HEK293T (cell line): ENCODE measurements around the gene GGA1.
"Not testable (repeated sequence)": the region's sequence is repeated elsewhere in the genome, so short reads cannot be mapped to it uniquely, and the experiment has no call there.

Source experiments
- CTCF ChIA-PET: fragments of 350-600 bp; formaldehyde crosslinking; extraction: SDS; loops from one replicate; lab custom pipeline; 2021; ENCODE audit warnings: antibody characterized with exemption, inconsistent platforms; lab: Yijun Ruan, JAX
- POLR2A ChIA-PET: fragments of 350-600 bp; formaldehyde crosslinking; extraction: SDS; loops from one replicate; lab custom pipeline; 2020; ENCODE audit warnings: antibody characterized with exemption, inconsistent platforms; lab: Yijun Ruan, JAX
- DNase-seq: peaks from one replicate; pipeline ENCODE4 v3.0.0; 2012; ENCODE audit warnings: mixed read lengths; ENCODE audit errors: extremely low spot score
- ARNT ChIP-seq: fragments of 450-650 bp; IDR thresholded peaks from 2 replicates; pipeline ENCODE4 v1.6.1; 2017; ENCODE audit warnings: mild to moderate bottlenecking
- BHLHE40 ChIP-seq: fragments of 450-650 bp; IDR thresholded peaks from 2 replicates; pipeline ENCODE4 v1.6.1; 2016; ENCODE audit warnings: mild to moderate bottlenecking, moderate library complexity, borderline replicate concordance
- CTBP1 ChIP-seq: fragments of 450-650 bp; IDR thresholded peaks from 2 replicates; pipeline ENCODE4 v1.6.1; 2016; ENCODE audit warnings: borderline replicate concordance
- ELF4 ChIP-seq: fragments of 450-650 bp; IDR thresholded peaks from 2 replicates; pipeline ENCODE4 v1.6.1; 2017; ENCODE audit warnings: antibody characterized with exemption
- FOXA1 ChIP-seq: fragments of 450-650 bp; IDR thresholded peaks from 2 replicates; pipeline ENCODE4 v1.6.1; 2016; ENCODE audit warnings: mild to moderate bottlenecking
- FOXK2 ChIP-seq: fragments of 450-650 bp; IDR thresholded peaks from 2 replicates; pipeline ENCODE4 v1.6.1; 2016; ENCODE audit warnings: mild to moderate bottlenecking
- FOXM1 ChIP-seq: fragments of 450-650 bp; IDR thresholded peaks from 2 replicates; pipeline ENCODE4 v1.6.1; 2017; ENCODE audit warnings: mild to moderate bottlenecking, borderline replicate concordance
- HDGF ChIP-seq: fragments of 450-650 bp; IDR thresholded peaks from 2 replicates; pipeline ENCODE4 v1.6.1; 2017; ENCODE audit warnings: antibody characterized with exemption, borderline replicate concordance
- L3MBTL2 ChIP-seq: fragments of 450-650 bp; conservative IDR thresholded peaks from 2 replicates; pipeline ENCODE4 v1.6.1; 2016; ENCODE audit warnings: mild to moderate bottlenecking
- LEF1 ChIP-seq: fragments of 450-650 bp; IDR thresholded peaks from 2 replicates; pipeline ENCODE4 v1.6.1; 2017; ENCODE audit warnings: mild to moderate bottlenecking, borderline replicate concordance
- NFRKB ChIP-seq: fragments of 450-650 bp; IDR thresholded peaks from 2 replicates; pipeline ENCODE4 v1.6.1; 2016; ENCODE audit warnings: mild to moderate bottlenecking, moderate library complexity
- SP1 ChIP-seq: fragments of 450-650 bp; IDR thresholded peaks from 2 replicates; pipeline ENCODE4 v1.6.1; 2017
- SUZ12 ChIP-seq: fragments of 450-650 bp; IDR thresholded peaks from 2 replicates; pipeline ENCODE4 v1.6.1; 2016; ENCODE audit warnings: mild to moderate bottlenecking
- TARDBP ChIP-seq: fragments of 450-650 bp; IDR thresholded peaks from 2 replicates; pipeline ENCODE4 v1.6.1; 2016
- ZNF384 ChIP-seq: fragments of 450-650 bp; IDR thresholded peaks from 2 replicates; pipeline ENCODE4 v1.6.1; 2016
- TF ChIP-seq, protein P1 (sequence below): fragments of 450-650 bp; IDR thresholded peaks from 2 replicates; pipeline ENCODE4 v1.6.1; 2016

The GGA1 gene

GRCh38 chr22:37581504-37581903, 27.1 kb upstream of the GGA1 start:
- no peak for DNase-seq
- TF ChIP-seq FOXK2 = no peak
- POLR2A ChIA-PET = interaction anchor here (1.1 kb wide), 1 partner anchor 11 kb away, joined by 3 read pairs; no protein-coding TSS in a partner anchor
- CTCF ChIA-PET = interaction anchor here (0.6 to 1.3 kb wide), 3 partner anchors 11 to 25 kb away, joined by 3 to 5 read pairs (median 4); no protein-coding TSS in a partner anchor

DNA sequence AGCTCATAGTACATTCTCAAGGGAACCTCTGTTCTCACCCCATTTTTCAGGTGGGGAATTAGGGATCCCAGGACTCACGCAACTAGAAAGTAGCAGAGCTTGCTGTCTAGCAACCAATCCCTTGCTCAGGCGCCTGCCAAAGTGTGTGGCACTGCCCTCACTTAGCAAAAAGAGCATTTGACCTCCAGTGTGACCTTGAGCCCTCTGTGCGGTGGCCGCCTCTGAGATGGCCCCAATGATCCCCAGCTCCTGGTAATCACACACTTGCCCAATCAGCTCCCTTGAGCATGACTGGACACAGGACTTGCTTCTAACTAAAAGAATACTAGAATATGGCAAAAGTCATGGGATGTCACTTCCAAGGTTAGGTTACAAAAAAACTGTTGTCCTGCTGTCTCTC, 26.1 kb upstream of the GGA1 start:
- no peak for TF ChIP-seq ELF4
- no peak for TF ChIP-seq L3MBTL2
- TF ChIP-seq FOXA1 = no peak
- no peak for TF ChIP-seq ZNF384
- TF ChIP-seq TARDBP = no peak
- no peak for TF ChIP-seq NFRKB
- TF ChIP-seq FOXK2 = no peak
- no peak for TF ChIP-seq SUZ12
- TF ChIP-seq HDGF = no peak
- TF ChIP-seq ARNT = no peak
- no peak for TF ChIP-seq CTBP1
- TF ChIP-seq, protein P1, sequence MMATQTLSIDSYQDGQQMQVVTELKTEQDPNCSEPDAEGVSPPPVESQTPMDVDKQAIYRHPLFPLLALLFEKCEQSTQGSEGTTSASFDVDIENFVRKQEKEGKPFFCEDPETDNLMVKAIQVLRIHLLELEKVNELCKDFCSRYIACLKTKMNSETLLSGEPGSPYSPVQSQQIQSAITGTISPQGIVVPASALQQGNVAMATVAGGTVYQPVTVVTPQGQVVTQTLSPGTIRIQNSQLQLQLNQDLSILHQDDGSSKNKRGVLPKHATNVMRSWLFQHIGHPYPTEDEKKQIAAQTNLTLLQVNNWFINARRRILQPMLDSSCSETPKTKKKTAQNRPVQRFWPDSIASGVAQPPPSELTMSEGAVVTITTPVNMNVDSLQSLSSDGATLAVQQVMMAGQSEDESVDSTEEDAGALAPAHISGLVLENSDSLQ = no peak
- no peak for TF ChIP-seq FOXM1
- no peak for TF ChIP-seq BHLHE40
- POLR2A ChIA-PET = no interaction called here
- CTCF ChIA-PET = interaction anchor here (1.2 to 1.5 kb wide), 2 partner anchors 10 to 38 kb away, joined by 6 to 7 read pairs; no protein-coding TSS in a partner anchor
- DNase-seq = no peak

DNA sequence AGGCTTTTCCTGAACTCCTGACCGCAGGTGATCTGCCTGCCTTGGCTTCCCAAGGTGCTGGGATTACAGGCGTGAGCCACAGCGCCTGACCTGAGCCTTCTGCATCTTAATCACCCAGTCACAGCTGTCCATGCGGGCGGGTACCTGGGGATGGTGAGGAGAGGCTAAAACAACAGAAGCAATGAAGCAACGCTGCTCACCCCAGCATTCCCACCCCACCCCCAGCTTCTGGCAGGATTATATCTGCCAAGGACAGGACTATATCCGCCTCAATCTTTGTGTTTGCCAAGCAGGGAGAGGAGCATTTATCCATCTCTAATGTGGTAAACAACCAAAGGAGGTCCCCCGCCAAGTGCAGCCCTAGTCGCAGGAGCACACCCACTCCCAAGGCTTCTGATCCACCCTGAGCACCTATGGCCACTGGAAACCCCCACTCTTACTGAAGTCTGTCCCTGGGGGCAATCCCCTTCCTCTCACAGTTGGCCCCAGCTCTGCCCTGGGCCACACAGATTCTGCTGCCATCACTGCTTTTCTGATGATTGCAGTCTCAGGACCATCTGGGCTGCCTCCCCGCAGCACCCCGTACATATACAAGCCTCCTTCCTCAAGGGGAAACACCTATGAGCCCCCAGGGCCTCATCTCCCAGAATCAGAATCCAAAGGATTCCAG, 20.0 kb upstream of the GGA1 start:
- ChIA-PET CTCF (interaction anchor here (0.7 to 5.2 kb wide), 2 partner anchors 18 to 49 kb away, joined by 3 to 47 read pairs; partner anchors contain the start of gene GGA1), POLR2A (interaction anchor here (1.9 to 2.3 kb wide), 2 partner anchors 19 to 27 kb away, joined by 7 to 8 read pairs; partner anchors contain the start of gene GGA1)

GRCh38 chr22:37589636-37590035, 19.0 kb upstream of the GGA1 start:
- TF ChIP-seq TARDBP (no peak), BHLHE40 (no peak), ARNT (no peak), ZNF384 (no peak), ELF4 (no peak), LEF1 (no peak)
- POLR2A ChIA-PET = interaction anchor here (0.6 to 2.3 kb wide), 3 partner anchors 18 to 28 kb away, joined by 3 to 8 read pairs (median 7); partner anchors contain the start of gene GGA1
- no peak for DNase-seq
- CTCF ChIA-PET = interaction anchor here (0.7 to 5.2 kb wide), 2 partner anchors 17 to 50 kb away, joined by 3 to 47 read pairs; partner anchors contain the start of gene GGA1

More for the DNA sequence above, 20.0 kb upstream of the GGA1 start:
- TF ChIP-seq, protein P1 = no peak
- no peak for TF ChIP-seq TARDBP
- no peak for TF ChIP-seq LEF1
- no peak for TF ChIP-seq FOXK2
- no peak for TF ChIP-seq ARNT
- no peak for TF ChIP-seq NFRKB
- no peak for TF ChIP-seq ELF4
- no peak for TF ChIP-seq HDGF
- TF ChIP-seq SUZ12 = no peak
- no peak for TF ChIP-seq ZNF384
- no peak for TF ChIP-seq FOXM1
- no peak for TF ChIP-seq BHLHE40
- TF ChIP-seq CTBP1 = no peak
- TF ChIP-seq SP1 = no peak
- TF ChIP-seq L3MBTL2 = no peak
- no peak for DNase-seq

DNA sequence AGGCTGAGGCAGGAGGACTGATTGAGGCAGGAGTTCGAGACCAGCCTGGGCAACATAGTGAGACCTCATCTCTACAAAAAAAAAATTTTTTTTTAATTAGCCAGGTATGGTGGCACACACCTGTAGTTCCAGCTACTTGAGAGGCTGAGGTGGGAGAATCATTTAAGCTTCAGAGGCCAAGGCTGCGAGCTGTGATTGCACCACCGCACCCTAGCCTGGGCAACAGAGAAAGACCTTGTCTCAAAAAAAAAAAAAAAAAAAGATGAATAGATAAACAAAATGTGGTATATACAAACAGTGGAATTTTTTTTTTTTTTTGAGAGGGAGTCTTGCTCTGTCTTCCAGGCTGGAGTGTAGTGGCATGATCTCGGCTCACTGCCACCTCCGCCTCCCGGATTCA, 17.6 kb upstream of the GGA1 start:
- CTCF ChIA-PET = interaction anchor here (1.0 to 5.2 kb wide), 4 partner anchors 16 to 51 kb away, joined by 3 to 47 read pairs (median 4); partner anchors contain the start of gene GGA1
- POLR2A ChIA-PET = interaction anchor here (0.6 to 1.7 kb wide), 2 partner anchors 14 to 16 kb away, joined by 3 to 4 read pairs; no protein-coding TSS in a partner anchor
- DNase-seq = not testable (repeated sequence)

- no peak for TF ChIP-seq ELF4
- no peak for TF ChIP-seq SP1
- no peak for TF ChIP-seq SUZ12
- TF ChIP-seq TARDBP = no peak
- TF ChIP-seq BHLHE40 = no peak
- no peak for TF ChIP-seq LEF1
- no peak for TF ChIP-seq CTBP1
- TF ChIP-seq HDGF = no peak
- no peak for TF ChIP-seq ZNF384
- POLR2A ChIA-PET = interaction anchor here (0.7 to 2.0 kb wide), 19 partner anchors 10 to 143 kb away, joined by 3 to 32 read pairs (median 4); partner anchors contain the start of genes CDC42EP1 and GGA1
- no peak for DNase-seq
- CTCF ChIA-PET = interaction anchor here (0.6 to 5.2 kb wide), 31 partner anchors 8 to 316 kb away, joined by 3 to 51 read pairs (median 4); partner anchors contain the start of genes GGA1, LGALS2 and PDXP
Measured at GRCh38 chr22:37591823-37592404, 16.7 kb upstream of the GGA1 start.

- POLR2A ChIA-PET = interaction anchor here (1.6 kb wide), 1 partner anchor 14 kb away, joined by 5 read pairs; the partner anchor contains the start of gene GGA1
- no peak for DNase-seq
- no peak for TF ChIP-seq FOXK2
- no peak for TF ChIP-seq SUZ12
- TF ChIP-seq L3MBTL2 = no peak
- TF ChIP-seq ZNF384 = no peak
- no peak for TF ChIP-seq SP1
- no peak for TF ChIP-seq LEF1
- TF ChIP-seq NFRKB = no peak
- CTCF ChIA-PET = no interaction called here
Measured at GRCh38 chr22:37594237-37594636, 14.4 kb upstream of the GGA1 start.
